ENCODE measurements around the gene TCAF1.

TCAF1 gene

GRCh38 chr7:143945423-143945822 is 43.4 kb upstream of the TCAF1 start:
- Histone ChIP-seq H4K20me1 (ENCODE audit: insufficient read depth, low read length) (no peaks in the 10 kb centered on the region), H3K4me2 (ENCODE audit: insufficient read depth, low read length) (no peak overlapping the region), H3K9ac (ENCODE audit: low read depth, low read length) (no peak overlapping the region), H3K36me3 (ENCODE audit: insufficient read depth, low read length) (no peaks in the 10 kb centered on the region), H3K9me3 (ENCODE audit: insufficient read depth, low read length, severe bottlenecking) (no peaks in the 10 kb centered on the region), H2AFZ (ENCODE audit: low read depth, low read length) (no peak overlapping the region), H3K27me3 (ENCODE audit: insufficient read depth, low read length, poor library complexity) (peaks cover 3% of the 10 kb centered on the region), H3K27ac (ENCODE audit: low read length) (no peak overlapping the region), H3K4me1 (ENCODE audit: insufficient read depth, low read length) (no peaks in the 10 kb centered on the region), H3K79me2 (ENCODE audit: insufficient read depth, low read length) (no peaks in the 10 kb centered on the region), H3K4me3 (ENCODE audit: low read depth in 1 of 2, low read length in 2 of 2) (no peak overlapping the region)
- TF ChIP-seq EZH2 (IDR thresholded peaks at IDR 0.05; ENCODE audit: borderline replicate concordance, low read depth, low read length, severe bottlenecking), result no peak
- no peak for TF ChIP-seq CTCF (IDR thresholded peaks at IDR 0.05; ENCODE audit: borderline replicate concordance, extremely low read depth, low read length, poor library complexity, severe bottlenecking)
- DNase-seq (no peak), ATAC-seq (ENCODE audit: insufficient read depth, low read depth) (no peak)

DNA sequence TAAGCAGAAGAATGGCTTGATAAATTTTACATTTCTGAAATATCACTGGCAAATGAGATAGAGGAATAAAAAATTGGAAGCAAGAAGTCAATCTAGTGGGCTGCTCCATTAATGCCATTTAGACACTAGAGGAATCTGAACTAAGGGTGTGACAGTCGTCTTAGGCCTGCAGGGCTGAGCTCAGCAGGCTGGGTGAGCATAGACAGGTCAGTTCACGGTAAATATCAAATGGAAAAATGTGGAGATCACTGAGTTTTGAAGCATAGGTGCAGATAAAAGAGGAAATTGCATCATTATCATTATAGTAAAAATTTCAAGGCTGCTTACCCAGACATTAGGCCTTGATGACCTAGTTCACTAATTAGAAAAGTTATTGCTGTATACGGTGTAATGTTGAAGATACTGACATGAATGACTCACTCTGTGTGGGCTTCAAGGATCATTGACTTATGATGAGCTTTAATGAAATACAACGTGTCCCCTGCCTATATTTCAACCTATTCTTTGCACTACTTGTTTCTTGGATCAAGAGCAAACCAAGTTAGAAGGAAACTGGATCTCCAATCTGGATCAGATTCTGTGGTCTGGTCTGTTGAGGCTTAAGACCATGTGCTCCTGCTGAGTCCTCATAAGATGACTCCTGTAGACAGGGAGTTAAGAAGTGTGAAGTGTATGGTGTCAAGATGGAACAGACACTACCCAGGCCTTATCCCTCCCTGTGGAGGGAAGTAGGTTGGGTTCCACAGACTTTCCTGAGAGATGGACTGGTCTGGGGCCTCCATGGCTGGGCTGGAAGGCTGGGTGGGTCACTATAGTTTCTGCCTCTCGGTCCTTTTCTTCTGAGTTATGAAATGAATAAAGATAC is 36.6 kb upstream of the TCAF1 start:
- no peak overlapping the region for H2AFZ ChIP-seq (ENCODE audit: low read depth, low read length)
- ATAC-seq (ENCODE audit: insufficient read depth, low read depth) (no peak), DNase-seq (no peak)
- H3K79me2 ChIP-seq (ENCODE audit: insufficient read depth, low read length), result no peaks in the 10 kb centered on the region
- no peaks in the 10 kb centered on the region for H3K27me3 ChIP-seq (ENCODE audit: insufficient read depth, low read length, poor library complexity)
- H3K4me2 ChIP-seq (ENCODE audit: insufficient read depth, low read length), result no peak overlapping the region
- no peaks in the 10 kb centered on the region for H3K36me3 ChIP-seq (ENCODE audit: insufficient read depth, low read length)
- H3K4me1 ChIP-seq (ENCODE audit: insufficient read depth, low read length), result no peaks in the 10 kb centered on the region
- H3K9me3 ChIP-seq (ENCODE audit: insufficient read depth, low read length, severe bottlenecking), result no peaks in the 10 kb centered on the region
- H4K20me1 ChIP-seq (ENCODE audit: insufficient read depth, low read length), result no peaks in the 10 kb centered on the region
- H3K4me3 ChIP-seq (ENCODE audit: low read depth in 1 of 2, low read length in 2 of 2), result no peak overlapping the region
- TF ChIP-seq EZH2 (IDR thresholded peaks at IDR 0.05; ENCODE audit: borderline replicate concordance, low read depth, low read length, severe bottlenecking) (no peak), CTCF (IDR thresholded peaks at IDR 0.05; ENCODE audit: borderline replicate concordance, extremely low read depth, low read length, poor library complexity, severe bottlenecking) (no peak)
- H3K9ac ChIP-seq (ENCODE audit: low read depth, low read length), result no peak overlapping the region
- no peak overlapping the region for H3K27ac ChIP-seq (ENCODE audit: low read length)

- Histone ChIP-seq H3K36me3 (ENCODE audit: insufficient read depth, low read length) (no peaks in the 10 kb centered on the region), H4K20me1 (ENCODE audit: insufficient read depth, low read length) (no peaks in the 10 kb centered on the region), H3K27ac (ENCODE audit: low read length) (no peak overlapping the region), H3K4me2 (ENCODE audit: insufficient read depth, low read length) (no peak overlapping the region), H3K4me1 (ENCODE audit: insufficient read depth, low read length) (no peaks in the 10 kb centered on the region), H3K27me3 (ENCODE audit: insufficient read depth, low read length, poor library complexity) (no peaks in the 10 kb centered on the region), H3K4me3 (ENCODE audit: low read depth in 1 of 2, low read length in 2 of 2) (no peak overlapping the region), H3K9ac (ENCODE audit: low read depth, low read length) (no peak overlapping the region), H2AFZ (ENCODE audit: low read depth, low read length) (no peak overlapping the region), H3K79me2 (ENCODE audit: insufficient read depth, low read length) (no peaks in the 10 kb centered on the region), H3K9me3 (ENCODE audit: insufficient read depth, low read length, severe bottlenecking) (no peaks in the 10 kb centered on the region)
- TF ChIP-seq CTCF (IDR thresholded peaks at IDR 0.05; ENCODE audit: borderline replicate concordance, extremely low read depth, low read length, poor library complexity, severe bottlenecking), result no peak
- no peak for TF ChIP-seq EZH2 (IDR thresholded peaks at IDR 0.05; ENCODE audit: borderline replicate concordance, low read depth, low read length, severe bottlenecking)
- ATAC-seq (ENCODE audit: insufficient read depth, low read depth) (no peak), DNase-seq (no peak)
Observed at GRCh38 chr7:143936087-143937009, 34.4 kb upstream of the TCAF1 start.
